Stimulated activated CD4-positive, alpha-beta T cell treated with anti-CD3 and anti-CD28 coated beads, Interleukin-4, amount 100 ng/mL, for 1 hour (primary cell): Measurements from ENCODE around the gene ZBTB45.
"Not testable (repeated sequence)": the region's sequence is repeated elsewhere in the genome, so short reads cannot be mapped to it uniquely, and the experiment has no call there.

ENCODE experiments used
- DNase-seq: peaks from one replicate; pipeline ENCODE4 v3.0.0-alpha.2; 2020

The ZBTB45 gene

GRCh38 chr19:58474997-58475713, 44.5 kb downstream of the ZBTB45 start:
- DNase-seq, result no peak

GRCh38 chr19:58474291-58474996, 45.2 kb downstream of the ZBTB45 start:
- DNase-seq, result no peak

GRCh38 chr19:58473775-58474174, 45.8 kb downstream of the ZBTB45 start:
- no peak for DNase-seq

- DNase-seq, result no peak
Observed at GRCh38 chr19:58471736-58472135, 47.9 kb downstream of the ZBTB45 start.

- DNase-seq, result not testable (repeated sequence)
Observed at GRCh38 chr19:58470837-58471543, 48.6 kb downstream of the ZBTB45 start.

- DNase-seq, result no peak
Observed at GRCh38 chr19:58469241-58470013, 50.2 kb downstream of the ZBTB45 start.

GRCh38 chr19:58468216-58468839, 51.3 kb downstream of the ZBTB45 start:
- DNase-seq, result no peak

- DNase-seq, result peak; percentile 98
Observed at GRCh38 chr19:58466760-58467589, 52.6 kb downstream of the ZBTB45 start, which contains the start of gene ZNF324. ZNF324 (plus strand) TSS chr19:58467080; CDS start chr19:58469186, 2,106 bp downstream.

GRCh38 chr19:58466089-58466759, 53.4 kb downstream of the ZBTB45 start:
- no peak for DNase-seq
